22Rv1 (cell line): ENCODE results near the gene HES4.

Experiments used
- H3K27ac ChIP-seq: fragments of 450-650 bp; 2 replicates; pipeline ENCODE4 v1.5.1; 2017
- ZFX ChIP-seq: fragments of 450-650 bp; IDR thresholded peaks from 2 replicates; pipeline ENCODE4 v1.6.1; 2017; ENCODE audit warnings: antibody characterized with exemption, borderline replicate concordance
- TF ChIP-seq, protein P1 (sequence below): fragments of 450-650 bp; IDR thresholded peaks from 2 replicates; pipeline ENCODE4 v1.5.1; 2017; ENCODE audit warnings: mild to moderate bottlenecking

HES4 gene

DNA sequence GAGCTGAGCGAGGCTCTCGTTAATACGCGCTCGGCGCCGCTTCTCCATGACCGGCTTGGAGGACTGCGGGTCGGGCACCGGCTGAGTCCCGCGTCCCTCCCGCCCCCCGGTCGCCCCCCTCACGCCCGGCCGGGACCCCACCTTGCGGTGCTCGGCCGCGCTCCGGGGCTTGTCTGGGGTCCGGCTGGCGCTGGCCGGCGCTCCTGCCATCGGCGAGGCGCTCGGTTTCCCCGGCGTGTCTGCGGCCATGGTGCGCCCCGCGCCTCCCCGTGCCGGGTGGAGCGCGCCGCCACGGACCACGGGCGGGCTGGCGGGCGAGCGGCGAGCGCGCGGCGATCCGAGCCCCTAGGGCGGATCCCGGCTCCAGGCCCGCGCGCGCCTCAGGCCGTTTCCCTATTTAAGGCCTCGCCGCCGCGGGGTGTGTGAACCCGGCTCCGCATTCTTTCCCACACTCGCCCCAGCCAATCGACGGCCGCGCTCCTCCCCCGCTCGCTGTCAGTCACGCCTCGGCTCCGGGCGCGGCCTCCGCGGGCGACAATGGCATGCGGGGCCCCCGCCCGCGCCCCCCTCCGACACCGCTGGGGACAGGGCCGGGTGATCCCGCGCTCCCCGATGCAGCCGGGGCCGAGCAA, at the start of gene HES4:
HES4 (minus strand) TSS at position 373 of the 632 bp plus-strand sequence; CDS start at position 249, 124 bp downstream.
- peak within 1 kb of the TSS; percentile 99 for H3K27ac ChIP-seq
- TF ChIP-seq ZFX: no peak
- TF ChIP-seq, protein P1, sequence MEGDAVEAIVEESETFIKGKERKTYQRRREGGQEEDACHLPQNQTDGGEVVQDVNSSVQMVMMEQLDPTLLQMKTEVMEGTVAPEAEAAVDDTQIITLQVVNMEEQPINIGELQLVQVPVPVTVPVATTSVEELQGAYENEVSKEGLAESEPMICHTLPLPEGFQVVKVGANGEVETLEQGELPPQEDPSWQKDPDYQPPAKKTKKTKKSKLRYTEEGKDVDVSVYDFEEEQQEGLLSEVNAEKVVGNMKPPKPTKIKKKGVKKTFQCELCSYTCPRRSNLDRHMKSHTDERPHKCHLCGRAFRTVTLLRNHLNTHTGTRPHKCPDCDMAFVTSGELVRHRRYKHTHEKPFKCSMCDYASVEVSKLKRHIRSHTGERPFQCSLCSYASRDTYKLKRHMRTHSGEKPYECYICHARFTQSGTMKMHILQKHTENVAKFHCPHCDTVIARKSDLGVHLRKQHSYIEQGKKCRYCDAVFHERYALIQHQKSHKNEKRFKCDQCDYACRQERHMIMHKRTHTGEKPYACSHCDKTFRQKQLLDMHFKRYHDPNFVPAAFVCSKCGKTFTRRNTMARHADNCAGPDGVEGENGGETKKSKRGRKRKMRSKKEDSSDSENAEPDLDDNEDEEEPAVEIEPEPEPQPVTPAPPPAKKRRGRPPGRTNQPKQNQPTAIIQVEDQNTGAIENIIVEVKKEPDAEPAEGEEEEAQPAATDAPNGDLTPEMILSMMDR: no peak

DNA sequence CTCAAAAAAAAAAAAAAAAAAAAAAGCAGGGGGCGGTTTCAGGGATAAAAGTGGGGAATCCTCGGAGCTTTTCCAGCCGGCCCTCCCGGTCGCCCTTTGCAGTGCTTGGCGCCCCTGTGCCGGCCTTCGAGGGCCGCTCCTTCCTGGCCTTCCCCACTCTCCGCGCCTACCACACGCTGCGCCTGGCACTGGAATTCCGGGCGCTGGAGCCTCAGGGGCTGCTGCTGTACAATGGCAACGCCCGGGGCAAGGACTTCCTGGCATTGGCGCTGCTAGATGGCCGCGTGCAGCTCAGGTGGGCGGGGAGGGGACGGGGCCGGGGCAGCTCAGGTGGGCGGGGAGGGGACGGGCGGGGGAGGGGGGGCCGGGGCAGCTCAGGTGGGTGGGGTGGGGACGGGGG, 48.9 kb upstream of the HES4 start:
- no peak for TF ChIP-seq ZFX
- TF ChIP-seq, protein P1: no peak
- no peak overlapping the region for H3K27ac ChIP-seq

DNA sequence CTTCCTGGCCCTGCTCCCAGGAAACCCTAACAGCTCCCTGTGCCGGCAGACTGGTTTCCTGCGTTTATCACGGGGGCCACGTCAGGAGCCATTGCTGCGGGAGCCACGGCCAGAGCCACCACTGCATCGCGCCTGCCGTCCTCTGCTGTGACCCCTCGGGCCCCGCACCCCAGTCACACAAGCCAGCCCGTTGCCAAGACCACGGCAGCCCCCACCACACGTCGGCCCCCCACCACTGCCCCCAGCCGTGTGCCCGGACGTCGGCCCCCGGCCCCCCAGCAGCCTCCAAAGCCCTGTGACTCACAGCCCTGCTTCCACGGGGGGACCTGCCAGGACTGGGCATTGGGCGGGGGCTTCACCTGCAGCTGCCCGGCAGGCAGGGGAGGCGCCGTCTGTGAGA, 48.1 kb upstream of the HES4 start:
- TF ChIP-seq, protein P1: no peak
- no peak for TF ChIP-seq ZFX
- no peak overlapping the region for H3K27ac ChIP-seq

DNA sequence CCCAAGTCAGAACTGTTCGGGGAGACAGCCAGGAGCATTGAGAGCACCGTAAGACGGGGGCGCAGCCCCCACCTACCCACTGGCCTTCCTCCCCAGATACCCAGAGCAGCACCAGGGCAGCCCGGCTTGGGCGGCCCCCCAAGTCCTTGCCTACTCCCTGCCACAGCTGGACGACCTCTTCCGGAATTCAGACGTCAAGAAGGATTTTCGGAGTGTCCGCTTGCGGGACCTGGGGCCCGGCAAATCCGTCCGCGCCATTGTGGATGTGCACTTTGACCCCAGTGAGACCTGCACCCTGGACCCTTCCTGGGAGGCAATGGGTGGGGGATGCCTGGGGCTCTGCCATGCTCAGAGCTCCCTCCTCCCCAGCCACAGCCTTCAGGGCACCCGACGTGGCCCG, 47.5 kb upstream of the HES4 start:
- H3K27ac ChIP-seq: no peak overlapping the region
- TF ChIP-seq, protein P1: no peak
- TF ChIP-seq ZFX: no peak

DNA sequence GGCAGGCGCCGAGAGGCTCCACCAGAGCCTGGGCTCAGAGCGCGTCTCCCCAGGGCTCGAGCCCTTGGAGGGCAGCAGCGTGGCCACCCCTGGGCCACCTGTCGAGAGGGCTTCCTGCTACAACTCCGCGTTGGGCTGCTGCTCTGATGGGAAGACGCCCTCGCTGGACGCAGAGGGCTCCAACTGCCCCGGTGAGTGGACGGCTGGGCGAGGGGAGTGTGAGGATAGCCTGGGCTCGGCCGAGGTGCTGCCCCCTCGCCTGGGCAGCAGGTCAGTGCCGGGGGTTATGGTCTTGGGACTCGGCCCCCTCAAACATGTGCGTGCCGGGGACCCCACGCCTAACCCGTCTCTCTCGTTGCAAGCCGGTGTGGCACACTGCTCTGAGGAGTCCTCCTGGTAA, 46.9 kb upstream of the HES4 start:
- no peak overlapping the region for H3K27ac ChIP-seq
- no peak for TF ChIP-seq ZFX
- TF ChIP-seq, protein P1: no peak

GRCh38 chr1:1046243-1046642, 46.3 kb upstream of the HES4 start:
- TF ChIP-seq ZFX: no peak
- TF ChIP-seq, protein P1: no peak
- no peak overlapping the region for H3K27ac ChIP-seq

GRCh38 chr1:1045129-1045528, 45.2 kb upstream of the HES4 start:
- TF ChIP-seq, protein P1: no peak
- no peak for TF ChIP-seq ZFX
- H3K27ac ChIP-seq: no peak overlapping the region
